Fibroblast of villous mesenchyme (primary cell): ENCODE results near the gene RRP1B. TPM values are rescaled to one million over a fixed set of nuclear protein-coding genes. Genes with fewer than 3 reads are reported as not detected.
A peak's percentile ranks its signal among the peaks of the same experiment; 100 is the strongest.

Source experiments
- DNase-seq: peaks from one replicate; pipeline ENCODE4 v3.0.0-alpha.2; 2010; ENCODE audit warnings: low read depth
- H3K4me3 ChIP-seq: 2 replicates; pipeline ENCODE4 v1.5.1; 2011; ENCODE audit warnings: low read depth, mild to moderate bottlenecking, low read length
- total RNA-seq: library from RNA; depleted of rRNA; stranded (reverse); fragments of >200 nt; gene quantifications from 2 replicates; pipeline ENCODE4 v1.2.3, GENCODE V29; 2012
- TF ChIP-seq, protein P1 (sequence below): IDR thresholded peaks from 2 replicates; pipeline ENCODE4 v1.5.1; 2012; ENCODE audit warnings: low read depth, mild to moderate bottlenecking, low read length; ENCODE audit not compliant: insufficient read depth

RRP1B gene
- total RNA-seq, 1 donor = 36.3 TPM

- TF ChIP-seq, protein P1, sequence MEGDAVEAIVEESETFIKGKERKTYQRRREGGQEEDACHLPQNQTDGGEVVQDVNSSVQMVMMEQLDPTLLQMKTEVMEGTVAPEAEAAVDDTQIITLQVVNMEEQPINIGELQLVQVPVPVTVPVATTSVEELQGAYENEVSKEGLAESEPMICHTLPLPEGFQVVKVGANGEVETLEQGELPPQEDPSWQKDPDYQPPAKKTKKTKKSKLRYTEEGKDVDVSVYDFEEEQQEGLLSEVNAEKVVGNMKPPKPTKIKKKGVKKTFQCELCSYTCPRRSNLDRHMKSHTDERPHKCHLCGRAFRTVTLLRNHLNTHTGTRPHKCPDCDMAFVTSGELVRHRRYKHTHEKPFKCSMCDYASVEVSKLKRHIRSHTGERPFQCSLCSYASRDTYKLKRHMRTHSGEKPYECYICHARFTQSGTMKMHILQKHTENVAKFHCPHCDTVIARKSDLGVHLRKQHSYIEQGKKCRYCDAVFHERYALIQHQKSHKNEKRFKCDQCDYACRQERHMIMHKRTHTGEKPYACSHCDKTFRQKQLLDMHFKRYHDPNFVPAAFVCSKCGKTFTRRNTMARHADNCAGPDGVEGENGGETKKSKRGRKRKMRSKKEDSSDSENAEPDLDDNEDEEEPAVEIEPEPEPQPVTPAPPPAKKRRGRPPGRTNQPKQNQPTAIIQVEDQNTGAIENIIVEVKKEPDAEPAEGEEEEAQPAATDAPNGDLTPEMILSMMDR = no peak
- DNase-seq = peak; percentile 22
- H3K4me3 ChIP-seq = no peak overlapping the region
Measured at GRCh38 chr21:43640400-43640799, 19.0 kb upstream of the RRP1B start.

- H3K4me3 ChIP-seq = no peak overlapping the region
- TF ChIP-seq, protein P1 = no peak
- DNase-seq = no peak
Measured at GRCh38 chr21:43643193-43643592, 16.2 kb upstream of the RRP1B start.

- no peak overlapping the region for H3K4me3 ChIP-seq
- peak; percentile 28 for DNase-seq
- TF ChIP-seq, protein P1 = no peak
Measured at GRCh38 chr21:43644071-43644470, 15.3 kb upstream of the RRP1B start.

DNA sequence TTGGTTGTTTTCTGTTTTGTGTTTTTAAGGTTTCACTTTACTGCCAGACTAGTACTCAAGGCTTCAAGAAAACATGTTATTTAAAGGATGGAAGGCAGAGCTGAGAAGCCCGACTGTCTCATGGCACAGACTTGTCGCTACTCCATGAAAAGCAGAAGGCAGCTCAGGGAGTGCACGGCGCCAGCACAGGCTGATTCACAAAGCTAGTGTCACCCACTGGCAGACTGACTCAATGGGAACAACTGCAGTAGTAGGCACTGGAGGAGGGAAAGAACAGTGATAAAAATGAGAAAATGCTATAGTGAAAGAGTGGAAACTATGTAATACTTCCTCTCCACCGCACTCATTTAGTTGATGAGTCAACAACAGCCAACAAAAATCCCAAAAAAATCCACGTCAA, 14.8 kb upstream of the RRP1B start:
- H3K4me3 ChIP-seq = no peak overlapping the region
- TF ChIP-seq, protein P1 = no peak
- peak; percentile 68 for DNase-seq

- TF ChIP-seq, protein P1 = peak; percentile 80
- H3K4me3 ChIP-seq = peak overlapping the region; percentile 5
- peak; percentile 97 for DNase-seq
Measured at GRCh38 chr21:43645136-43645891, 14.0 kb upstream of the RRP1B start.

DNA sequence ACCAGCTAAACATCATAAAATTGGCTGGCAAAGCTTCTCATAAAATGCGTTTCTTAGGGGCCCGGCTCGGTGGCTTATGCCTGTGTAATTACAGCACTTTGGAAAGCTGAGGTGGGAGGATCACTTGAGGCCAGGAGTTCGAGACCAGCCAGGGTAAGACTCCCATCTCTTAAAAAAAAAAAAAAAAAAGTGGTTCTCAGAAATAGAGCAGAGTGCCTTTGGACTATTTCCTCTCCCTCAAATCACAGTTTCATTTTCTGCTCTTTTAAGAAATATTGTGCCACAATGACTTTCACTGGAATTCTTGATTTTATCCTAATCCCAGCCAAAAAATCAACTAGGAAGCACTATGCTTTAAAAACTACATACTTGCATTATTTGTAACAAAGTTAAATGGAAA, 13.4 kb upstream of the RRP1B start:
- H3K4me3 ChIP-seq = peak overlapping the region; percentile 5
- TF ChIP-seq, protein P1 = no peak
- no peak for DNase-seq
